Adrenal gland (tissue), 12 donors: ENCODE data around the gene ZNF791. TPM values are rescaled to one million over a fixed set of nuclear protein-coding genes. Genes with fewer than 3 reads are reported as not detected.

Experiments used
- DNase-seq, 7 donors: peaks; one replicate each; pipeline ENCODE4 v3.0.0-alpha.2; 2019 to 2020
- H3K27ac ChIP-seq, 5 donors: fragments of 200-600 bp; sonication (generic) in 4 of 5; 1 replicate in 3 of 5; 2 replicates in 2 of 5; pipeline versions ENCODE4 v1.5.1 to v1.8.0; 2016 to 2020; ENCODE audit warnings: mild to moderate bottlenecking in 1 of 5
- H3K27me3 ChIP-seq: fragments of 200-600 bp; 2 replicates; pipeline ENCODE4 v1.8.0; 2021
- H3K36me3 ChIP-seq, 2 donors: fragments of 200-600 bp; replicated peaks in 1 of 2; 1 replicate in 1 of 2; 2 replicates in 1 of 2; pipeline versions ENCODE4 v1.5.1 to v1.8.0; 2018 to 2022
- H3K4me1 ChIP-seq, 2 donors: fragments of 200-600 bp; replicated peaks in 1 of 2; 1 replicate in 1 of 2; 2 replicates in 1 of 2; pipeline versions ENCODE4 v1.5.1 to v1.8.0; 2018 to 2021
- H3K4me3 ChIP-seq, 4 donors: fragments of 200-600 bp; sonication (generic) in 3 of 4; one replicate each; pipeline ENCODE4 v1.5.1; 2016 to 2018
- H3K9me3 ChIP-seq, 3 donors: fragments of 200-600 bp; sonication (generic) in 1 of 3; replicated peaks in 1 of 3; 1 replicate in 2 of 3; 2 replicates in 1 of 3; pipeline versions ENCODE4 v1.5.1 to v1.8.0; 2016 to 2021
- POLR2A ChIP-seq, 2 donors: fragments of 450-650 bp; IDR thresholded peaks; one replicate each; pipeline ENCODE4 v1.6.1; 2017; ENCODE audit warnings: antibody characterized with exemption in 2 of 2, mild to moderate bottlenecking in 2 of 2, moderate library complexity in 1 of 2
- WGBS, 4 donors: extraction: QIAGEN DNeasy Blood & Tissue Kit in 2 of 4; methylation state at CpG; one replicate each; pipeline versions ENCODE4 v1.1.5 to v1.1.7; 2013 to 2017; 5-methylcytosine and 5-hydroxymethylcytosine counted together
- intact Hi-C, 2 donors: fragments of 100-400 bp; cut with DNase I; formaldehyde crosslinking; loops; one replicate each; pipeline versions ENCODE4 v1.14.1 to v1.15.0; 2022 to 2023
- polyA plus RNA-seq, 3 donors: library from polyadenylated mRNA; stranded (reverse); fragments of 200-250 nt in 2 of 3; fragments of 350-450 nt in 1 of 3; fragmentation: Illumina TruSeq in 1 of 3; extraction: RNeasy Lipid Tissue Mini Kit (QIAGEN cat#74804) in 1 of 3; gene quantifications; one replicate each; pipeline ENCODE4 v1.2.3, GENCODE V29; 2013 to 2014
- total RNA-seq, 9 donors: library from RNA; depleted of rRNA in 4 of 9; stranded (reverse); fragments of >200 nt in 4 of 9; fragments of 120-200 nt in 1 of 9; fragmentation: NEBNext Ultra II Directional in 1 of 9; extraction: Animal tissue kit (Norgen Biotek cat#: 25700) in 1 of 9; gene quantifications; one replicate each; pipeline versions ENCODE4 v1.1.0 to v1.2.4, GENCODE V29; 2013 to 2023
- TF ChIP-seq, protein P1 (sequence below), 6 experiments: fragments of 450-650 bp in 4 of 6; fragments of 200-600 bp in 2 of 6; sonication (generic) in 1 of 6; IDR thresholded peaks; 1 replicate in 5 of 6; 2 replicates in 1 of 6; pipeline versions ENCODE4 v1.5.1 to v1.8.0; 2016 to 2021; ENCODE audit warnings: antibody characterized with exemption in 6 of 6, mild to moderate bottlenecking in 2 of 6, moderate library complexity in 1 of 6
- donor health status: healthy with polysubstance abuse.
- donor health status: Bipolar disorder and iron deficiency.
- donor health status: DM: yes; HTN: yes; CAD: no.
- donor health status: DM: no; HTN: no; CAD: no.
- donor health status: DM: no; HTN: no; CAD: no.
- donor health status: DM: yes; HTN: yes; CAD: no.

ZNF791 gene
- total and polyA plus RNA-seq, 12 donors: 6.0 to 33.4 (median 17.0) TPM

DNA sequence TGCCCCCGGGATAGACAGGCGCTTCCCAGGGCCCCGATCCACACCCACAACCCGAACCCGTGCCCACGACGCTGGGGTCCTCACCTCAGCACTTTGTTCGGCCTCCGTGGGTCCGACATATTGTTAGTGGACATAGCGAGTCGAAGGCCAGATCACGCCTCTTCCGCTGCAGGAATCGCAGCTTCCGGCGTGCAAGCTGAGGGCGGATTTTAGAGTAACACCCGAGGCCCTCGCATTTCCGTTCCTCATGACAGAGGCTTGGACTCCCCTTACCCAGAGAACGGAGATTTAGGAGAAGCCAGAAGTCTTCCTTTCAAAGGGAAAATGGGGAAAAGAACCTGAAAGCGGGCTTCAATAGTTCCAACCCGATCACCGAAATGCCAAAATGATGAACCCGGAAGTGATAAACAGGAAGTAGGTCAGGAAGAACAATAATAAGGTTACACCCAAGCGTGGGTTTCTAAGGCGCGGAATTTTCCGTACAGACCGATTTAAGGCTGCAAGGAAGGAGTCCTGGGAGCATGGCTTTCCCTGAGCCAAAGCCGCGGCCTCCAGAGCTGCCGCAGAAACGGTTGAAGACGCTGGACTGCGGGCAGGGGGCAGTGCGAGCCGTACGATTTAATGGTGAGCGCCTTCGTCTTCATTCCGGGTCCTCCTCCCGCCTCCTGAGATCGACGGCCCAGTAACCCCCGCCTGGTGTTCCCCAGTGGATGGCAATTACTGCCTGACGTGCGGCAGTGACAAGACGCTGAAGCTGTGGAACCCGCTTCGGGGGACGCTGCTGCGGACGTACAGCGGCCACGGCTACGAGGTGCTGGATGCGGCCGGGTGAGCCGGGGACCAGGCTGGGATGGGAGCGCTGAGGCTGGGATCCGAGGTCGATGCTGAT, 58.8 kb downstream of the ZNF791 start:
- TF ChIP-seq POLR2A (IDR thresholded peaks at IDR 0.05): peak; percentile 13 to 30
- TF ChIP-seq, protein P1, sequence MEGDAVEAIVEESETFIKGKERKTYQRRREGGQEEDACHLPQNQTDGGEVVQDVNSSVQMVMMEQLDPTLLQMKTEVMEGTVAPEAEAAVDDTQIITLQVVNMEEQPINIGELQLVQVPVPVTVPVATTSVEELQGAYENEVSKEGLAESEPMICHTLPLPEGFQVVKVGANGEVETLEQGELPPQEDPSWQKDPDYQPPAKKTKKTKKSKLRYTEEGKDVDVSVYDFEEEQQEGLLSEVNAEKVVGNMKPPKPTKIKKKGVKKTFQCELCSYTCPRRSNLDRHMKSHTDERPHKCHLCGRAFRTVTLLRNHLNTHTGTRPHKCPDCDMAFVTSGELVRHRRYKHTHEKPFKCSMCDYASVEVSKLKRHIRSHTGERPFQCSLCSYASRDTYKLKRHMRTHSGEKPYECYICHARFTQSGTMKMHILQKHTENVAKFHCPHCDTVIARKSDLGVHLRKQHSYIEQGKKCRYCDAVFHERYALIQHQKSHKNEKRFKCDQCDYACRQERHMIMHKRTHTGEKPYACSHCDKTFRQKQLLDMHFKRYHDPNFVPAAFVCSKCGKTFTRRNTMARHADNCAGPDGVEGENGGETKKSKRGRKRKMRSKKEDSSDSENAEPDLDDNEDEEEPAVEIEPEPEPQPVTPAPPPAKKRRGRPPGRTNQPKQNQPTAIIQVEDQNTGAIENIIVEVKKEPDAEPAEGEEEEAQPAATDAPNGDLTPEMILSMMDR (IDR thresholded peaks at IDR 0.05): no peak
- WGBS, 4 donors: 0% methylated on average over 20 to 64 of the region's 64 CpGs
- Histone ChIP-seq H3K9me3 (no peaks in the 10 kb centered on the region), H3K36me3 (peaks cover 0 to 19% of the 10 kb centered on the region in 2 donors), H3K27ac (peak overlapping the region; percentile 33 to 96 (median 94)), H3K4me1 (peaks cover 17 to 36% of the 10 kb centered on the region in 2 donors), H3K4me3 (peak overlapping the region; percentile 37 to 96 (median 61)), H3K27me3 (no peaks in the 10 kb centered on the region)
- intact Hi-C loops: loop anchor here (5.0 to 10.0 kb wide), 3 partner anchors 57 to 107 kb away; partner anchors contain the start of genes ZNF490 (in 1 of the 2) and ZNF791 (in 1 of the 2)
- peak; percentile 76 to 91 (median 83) for DNase-seq

GRCh38 chr19:12670159-12670928, 59.6 kb downstream of the ZNF791 start:
- intact Hi-C loops: loop anchor here (5.0 to 10.0 kb wide), 2 partner anchors 106 to 108 kb away; no protein-coding TSS in a partner anchor
- Histone ChIP-seq H3K9me3 (no peaks in the 10 kb centered on the region), H3K27ac (peak overlapping the region in 4 of 5 donors; percentile 86 to 96 (median 94)), H3K4me3 (peak overlapping the region; percentile 37 to 96 (median 61)), H3K27me3 (no peaks in the 10 kb centered on the region), H3K4me1 (peaks cover 17 to 36% of the 10 kb centered on the region in 2 donors), H3K36me3 (peaks cover 0 to 28% of the 10 kb centered on the region in 2 donors)
- TF ChIP-seq POLR2A (IDR thresholded peaks at IDR 0.05): no peak
- TF ChIP-seq, protein P1 (IDR thresholded peaks at IDR 0.05): no peak
- 32 to 56% (median 38%) methylated on average over 3 to 26 of the region's 26 CpGs for WGBS, 4 donors
- no peak for DNase-seq

GRCh38 chr19:12672744-12673143, 62.0 kb downstream of the ZNF791 start:
- TF ChIP-seq, protein P1 (IDR thresholded peaks at IDR 0.05): peak in 2 of 6 experiments; percentile 30 to 32
- no peak for TF ChIP-seq POLR2A (IDR thresholded peaks at IDR 0.05)
- peaks cover 0 to 52% of the 10 kb centered on the region in 2 donors for H3K36me3 ChIP-seq
- peak in 2 of 7 donors; percentile 60 to 64 for DNase-seq
- H3K4me1 ChIP-seq: peaks cover 11 to 19% of the 10 kb centered on the region in 2 donors
- no peak overlapping the region for H3K4me3 ChIP-seq
- peak overlapping the region in 2 of 5 donors; percentile 21 to 55 for H3K27ac ChIP-seq
- H3K9me3 ChIP-seq: no peaks in the 10 kb centered on the region
- no peaks in the 10 kb centered on the region for H3K27me3 ChIP-seq
- intact Hi-C loops: loop anchor here (5.0 to 10.0 kb wide), 2 partner anchors 108 to 110 kb away; no protein-coding TSS in a partner anchor
- WGBS, 4 donors: 60 to 90% (median 69%) methylated on average over 4 to 10 of the region's 10 CpGs
